OCI-LY7 (cell line): ENCODE measurements around the gene ZNF532. TPM values are rescaled to one million over a fixed set of nuclear protein-coding genes. Genes with fewer than 3 reads are reported as not detected.

Experiments
- BruUV-seq: library from RNA; stranded (reverse); fragments of 400-500 nt; replicated peaks from 2 replicates; lab custom pipeline; 2021; lab: Mats Ljungman, UMichigan
- CTCF ChIA-PET: fragments of 300-600 bp; sonication (Branson Sonifier 250); formaldehyde crosslinking; loops from one replicate; lab custom pipeline; 2022; ENCODE audit warnings: antibody characterized with exemption; ENCODE audit not compliant: unreplicated experiment; lab: Charles Lee
- POLR2A ChIA-PET: fragments of 300-600 bp; sonication (Branson Sonifier 250); formaldehyde crosslinking; loops from one replicate; lab custom pipeline; 2022; ENCODE audit warnings: antibody characterized with exemption; lab: Charles Lee
- DNase-seq: peaks from one replicate; pipeline ENCODE4 v3.0.0-alpha.2; 2015; ENCODE audit warnings: low spot score
- H2AFZ ChIP-seq: fragments of 200-600 bp; sonication (generic), shearing (Covaris generic); 2 replicates; pipeline ENCODE4 v1.6.1; 2014; ENCODE audit warnings: mild to moderate bottlenecking, antibody characterized with exemption, low read length, moderate library complexity
- H3K27ac ChIP-seq: fragments of 200-600 bp; sonication (generic); 2 replicates; pipeline ENCODE4 v1.5.1; 2014; ENCODE audit warnings: mixed run types, low read depth, mild to moderate bottlenecking, moderate library complexity, low read length, inconsistent platforms; ENCODE audit not compliant: poor library complexity, severe bottlenecking
- H3K36me3 ChIP-seq: fragments of 200-600 bp; sonication (generic); 2 replicates; pipeline ENCODE4 v1.6.1; 2014; ENCODE audit warnings: mild to moderate bottlenecking, antibody characterized with exemption, low read length, moderate library complexity, mixed read lengths; ENCODE audit not compliant: insufficient read depth
- H3K4me1 ChIP-seq: fragments of 200-600 bp; sonication (generic); 2 replicates; pipeline ENCODE4 v1.5.1; 2014; ENCODE audit warnings: mild to moderate bottlenecking, low read length; ENCODE audit not compliant: insufficient read depth, poor library complexity, severe bottlenecking
- H3K4me2 ChIP-seq: fragments of 200-600 bp; sonication (generic); 2 replicates; pipeline ENCODE4 v1.6.1; 2014; ENCODE audit warnings: mild to moderate bottlenecking, low read length
- H3K4me3 ChIP-seq: fragments of 200-600 bp; sonication (generic); 2 replicates; pipeline ENCODE4 v1.5.1; 2014; ENCODE audit warnings: mild to moderate bottlenecking, low read depth, low read length; ENCODE audit not compliant: poor library complexity, severe bottlenecking
- H3K79me2 ChIP-seq: fragments of 200-600 bp; sonication (generic); 2 replicates; pipeline ENCODE4 v1.6.1; 2016; ENCODE audit warnings: low read depth, mild to moderate bottlenecking, low read length, moderate library complexity, mixed read lengths; ENCODE audit not compliant: insufficient read depth
- H3K9me2 ChIP-seq: fragments of 200-600 bp; sonication (generic); 2 replicates; pipeline ENCODE4 v1.6.1; 2016; ENCODE audit warnings: mild to moderate bottlenecking, low read length, mixed read lengths; ENCODE audit not compliant: insufficient read depth
- H3K9me3 ChIP-seq: fragments of 200-600 bp; sonication (generic); 2 replicates; pipeline ENCODE4 v1.6.1; 2014; ENCODE audit warnings: mild to moderate bottlenecking, mixed run types, low read length, mixed read lengths
- H4K20me1 ChIP-seq: fragments of 200-600 bp; sonication (generic); 2 replicates; pipeline ENCODE4 v1.6.1; 2014; ENCODE audit warnings: mild to moderate bottlenecking, antibody characterized with exemption, low read length, moderate library complexity, mixed read lengths; ENCODE audit not compliant: insufficient read depth
- EZH2phosphoT487 ChIP-seq: fragments of 200-600 bp; sonication (generic); IDR thresholded peaks from 2 replicates; pipeline ENCODE4 v1.6.1; 2018; ENCODE audit warnings: low read depth, borderline replicate concordance, mild to moderate bottlenecking, mixed run types, antibody characterized with exemption, low read length, moderate library complexity, mixed read lengths
- intact Hi-C: fragments of 100-400 bp; cut with micrococcal nuclease; formaldehyde crosslinking; loops from one replicate; pipeline ENCODE4 v1.10.0; 2022; ENCODE audit not compliant: unreplicated experiment
- total RNA-seq, 2 experiments: library from RNA; depleted of rRNA in 1 of 2; stranded (reverse); fragments of >200 nt in 1 of 2; shearing (Covaris generic) in 1 of 2; gene quantifications; 2 replicates each; pipeline ENCODE4 v1.2.3, GENCODE V29; 2014 to 2022
- TF ChIP-seq, protein P1 (sequence below): fragments of 200-600 bp; sonication (generic); conservative IDR thresholded peaks from 2 replicates; pipeline ENCODE4 v1.5.1; 2014; ENCODE audit warnings: mild to moderate bottlenecking, antibody characterized with exemption, low read length, moderate library complexity, mixed read lengths

ZNF532 gene
- total RNA-seq, 2 experiments from 2014 or later: 10.4 to 18.7 TPM

DNA sequence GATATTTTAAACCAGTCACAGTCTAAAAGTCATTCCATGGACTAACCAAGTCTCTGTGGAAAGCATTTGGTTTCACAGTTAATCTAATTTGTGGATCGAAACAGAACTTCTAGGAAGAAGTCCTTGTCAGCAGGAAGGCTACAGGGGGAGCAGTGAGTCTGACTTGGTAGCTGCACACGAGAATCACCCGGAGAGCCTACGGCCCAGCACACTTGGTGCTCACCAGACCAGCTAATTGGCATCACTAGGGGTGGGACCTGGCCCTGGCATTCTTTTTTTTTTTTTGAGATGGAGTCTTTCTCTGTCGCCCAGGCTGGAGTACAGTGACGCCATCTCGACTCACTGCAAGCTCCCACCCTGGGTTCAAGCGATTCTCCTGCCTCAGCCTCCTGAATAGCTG is 97.7 kb downstream of the ZNF532 start:
- no TSS peak for BruUV-seq
- no peak for TF ChIP-seq EZH2phosphoT487
- TF ChIP-seq, protein P1, sequence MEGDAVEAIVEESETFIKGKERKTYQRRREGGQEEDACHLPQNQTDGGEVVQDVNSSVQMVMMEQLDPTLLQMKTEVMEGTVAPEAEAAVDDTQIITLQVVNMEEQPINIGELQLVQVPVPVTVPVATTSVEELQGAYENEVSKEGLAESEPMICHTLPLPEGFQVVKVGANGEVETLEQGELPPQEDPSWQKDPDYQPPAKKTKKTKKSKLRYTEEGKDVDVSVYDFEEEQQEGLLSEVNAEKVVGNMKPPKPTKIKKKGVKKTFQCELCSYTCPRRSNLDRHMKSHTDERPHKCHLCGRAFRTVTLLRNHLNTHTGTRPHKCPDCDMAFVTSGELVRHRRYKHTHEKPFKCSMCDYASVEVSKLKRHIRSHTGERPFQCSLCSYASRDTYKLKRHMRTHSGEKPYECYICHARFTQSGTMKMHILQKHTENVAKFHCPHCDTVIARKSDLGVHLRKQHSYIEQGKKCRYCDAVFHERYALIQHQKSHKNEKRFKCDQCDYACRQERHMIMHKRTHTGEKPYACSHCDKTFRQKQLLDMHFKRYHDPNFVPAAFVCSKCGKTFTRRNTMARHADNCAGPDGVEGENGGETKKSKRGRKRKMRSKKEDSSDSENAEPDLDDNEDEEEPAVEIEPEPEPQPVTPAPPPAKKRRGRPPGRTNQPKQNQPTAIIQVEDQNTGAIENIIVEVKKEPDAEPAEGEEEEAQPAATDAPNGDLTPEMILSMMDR: no peak
- Histone ChIP-seq H3K4me3 (no peak overlapping the region), H3K9me2 (no peaks in the 10 kb centered on the region), H4K20me1 (no peaks in the 10 kb centered on the region), H3K4me2 (no peak overlapping the region), H3K4me1 (peaks cover 44% of the 10 kb centered on the region), H3K9me3 (no peaks in the 10 kb centered on the region), H3K36me3 (peaks cover 4% of the 10 kb centered on the region), H2AFZ (no peak overlapping the region), H3K79me2 (peaks cover 22% of the 10 kb centered on the region; the same call in 1 of the 2 replicates), H3K27ac (no peak overlapping the region)
- DNase-seq: no peak
- ChIA-PET CTCF (no interaction called here), POLR2A (interaction anchor here (0.5 kb wide), 1 partner anchor 228 kb away, joined by 3 read pairs; no protein-coding TSS in a partner anchor)
- intact Hi-C loops: no loop called here

DNA sequence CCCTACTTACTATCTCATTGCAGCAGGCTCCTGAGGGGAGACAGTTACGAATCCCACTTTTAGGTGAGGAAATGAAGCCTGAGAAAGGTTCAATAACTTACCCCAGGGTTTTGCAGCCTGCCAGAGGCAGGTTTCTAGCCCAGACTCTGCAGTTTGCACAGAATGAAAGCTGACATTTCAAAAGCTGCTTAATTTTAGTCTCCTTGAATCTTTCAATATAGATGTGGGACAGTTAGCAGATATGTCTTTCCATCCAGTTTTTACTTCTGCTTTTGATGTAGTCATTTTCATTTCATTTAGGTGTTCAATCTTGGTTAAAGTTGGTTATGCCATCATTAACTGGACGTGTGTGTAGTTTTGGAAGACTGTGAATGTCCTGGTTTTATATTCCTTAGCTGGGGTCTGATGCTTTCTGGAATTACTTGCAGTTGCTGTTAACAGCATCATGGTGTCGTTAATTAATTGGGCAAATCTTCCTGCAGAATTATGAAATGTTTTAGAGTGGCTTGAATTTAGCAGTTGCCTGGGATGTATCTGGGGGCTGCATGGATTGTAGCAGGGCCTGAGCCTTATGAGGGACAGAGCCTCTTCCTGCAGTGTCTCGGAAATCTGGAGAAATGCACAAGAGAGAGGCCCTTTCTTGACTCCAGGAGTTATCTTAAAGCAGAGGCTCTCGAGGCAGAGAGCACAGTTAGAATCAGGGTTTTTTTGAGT is 100.8 kb downstream of the ZNF532 start:
- intact Hi-C loops: loop anchor here (1.0 to 2.0 kb wide), 2 partner anchors 19 to 69 kb away; no protein-coding TSS in a partner anchor
- CTCF ChIA-PET: no interaction called here
- POLR2A ChIA-PET: interaction anchor here (0.5 to 1.8 kb wide), 3 partner anchors 9 to 19 kb away, joined by 3 to 11 read pairs (median 7); no protein-coding TSS in a partner anchor
- Histone ChIP-seq H3K4me2 (peak overlapping the region; percentile 79), H3K4me3 (peak overlapping the region; percentile 54), H3K4me1 (peaks cover 64% of the 10 kb centered on the region), H2AFZ (peak overlapping the region; percentile 65; the same call in 1 of the 2 replicates), H3K27ac (peak overlapping the region; percentile 83), H3K9me3 (no peaks in the 10 kb centered on the region), H3K79me2 (peaks cover 22% of the 10 kb centered on the region; the same call in 1 of the 2 replicates), H4K20me1 (no peaks in the 10 kb centered on the region), H3K36me3 (peaks cover 12% of the 10 kb centered on the region; the same call in 1 of the 2 replicates), H3K9me2 (no peaks in the 10 kb centered on the region)
- BruUV-seq: no TSS peak
- no peak for TF ChIP-seq EZH2phosphoT487
- TF ChIP-seq, protein P1: no peak
- no peak for DNase-seq
